Inferior parietal cortex (tissue), 1 donor: ENCODE data around the gene ADAM12.
"Not testable (repeated sequence)": the region's sequence is repeated elsewhere in the genome, so short reads cannot be mapped to it uniquely, and the experiment has no call there.

Source experiments
- DNase-seq: peaks from one replicate; pipeline ENCODE4 v3.0.0-alpha.2; 2016; ENCODE audit errors: extremely low spot score

The ADAM12 gene

GRCh38 chr10:126057494-126057893 is 330.8 kb downstream of the ADAM12 start:
- DNase-seq, result no peak

GRCh38 chr10:126054191-126054590 is 334.1 kb downstream of the ADAM12 start:
- DNase-seq, result no peak

GRCh38 chr10:126052171-126052570 is 336.1 kb downstream of the ADAM12 start:
- no peak for DNase-seq

- DNase-seq, result no peak
Measured at GRCh38 chr10:126049759-126050700, 338.2 kb downstream of the ADAM12 start.

GRCh38 chr10:126047749-126048148 is 340.5 kb downstream of the ADAM12 start:
- DNase-seq, result not testable (repeated sequence)

- DNase-seq, result no peak
Measured at GRCh38 chr10:126046831-126047230, 341.4 kb downstream of the ADAM12 start.

- DNase-seq, result no peak
Measured at GRCh38 chr10:126045861-126046260, 342.4 kb downstream of the ADAM12 start.

GRCh38 chr10:126043389-126043788 is 344.9 kb downstream of the ADAM12 start:
- no peak for DNase-seq

- no peak for DNase-seq
Measured at GRCh38 chr10:126042906-126043305, 345.4 kb downstream of the ADAM12 start.

- no peak for DNase-seq
Measured at GRCh38 chr10:126042354-126042753, 345.9 kb downstream of the ADAM12 start.

GRCh38 chr10:126041804-126042231 is 346.5 kb downstream of the ADAM12 start:
- DNase-seq, result peak; percentile 13

GRCh38 chr10:126041117-126041516 is 347.2 kb downstream of the ADAM12 start:
- no peak for DNase-seq

- no peak for DNase-seq
Measured at GRCh38 chr10:126037946-126038345, 350.3 kb downstream of the ADAM12 start.

- DNase-seq, result no peak
Measured at GRCh38 chr10:126036515-126036914, 351.8 kb downstream of the ADAM12 start.

- no peak for DNase-seq
Measured at GRCh38 chr10:126034586-126034985, 353.7 kb downstream of the ADAM12 start.

- no peak for DNase-seq
Measured at GRCh38 chr10:126029999-126030398, 358.3 kb downstream of the ADAM12 start.

GRCh38 chr10:126027692-126028091 is 360.6 kb downstream of the ADAM12 start:
- DNase-seq, result no peak

GRCh38 chr10:126022841-126023240 is 365.4 kb downstream of the ADAM12 start:
- no peak for DNase-seq

GRCh38 chr10:126021833-126022500 is 366.3 kb downstream of the ADAM12 start:
- DNase-seq, result no peak

- no peak for DNase-seq
Measured at GRCh38 chr10:126017961-126018560, 370.2 kb downstream of the ADAM12 start.

GRCh38 chr10:126016882-126017281 is 371.4 kb downstream of the ADAM12 start:
- no peak for DNase-seq

GRCh38 chr10:126016156-126016805 is 372.0 kb downstream of the ADAM12 start:
- no peak for DNase-seq
